Camera-type eye (tissue), 1 donor: Measurements from ENCODE around the gene ALOX5. TPM values are rescaled to one million over a fixed set of nuclear protein-coding genes. Genes with fewer than 3 reads are reported as not detected.

Experiments used
- total RNA-seq: library from RNA; depleted of rRNA; stranded (reverse); fragments of >200 nt; gene quantifications from one replicate; pipeline ENCODE4 v1.2.3, GENCODE V29; 2014

The ALOX5 gene
- 8.1 TPM for total RNA-seq

DNA sequence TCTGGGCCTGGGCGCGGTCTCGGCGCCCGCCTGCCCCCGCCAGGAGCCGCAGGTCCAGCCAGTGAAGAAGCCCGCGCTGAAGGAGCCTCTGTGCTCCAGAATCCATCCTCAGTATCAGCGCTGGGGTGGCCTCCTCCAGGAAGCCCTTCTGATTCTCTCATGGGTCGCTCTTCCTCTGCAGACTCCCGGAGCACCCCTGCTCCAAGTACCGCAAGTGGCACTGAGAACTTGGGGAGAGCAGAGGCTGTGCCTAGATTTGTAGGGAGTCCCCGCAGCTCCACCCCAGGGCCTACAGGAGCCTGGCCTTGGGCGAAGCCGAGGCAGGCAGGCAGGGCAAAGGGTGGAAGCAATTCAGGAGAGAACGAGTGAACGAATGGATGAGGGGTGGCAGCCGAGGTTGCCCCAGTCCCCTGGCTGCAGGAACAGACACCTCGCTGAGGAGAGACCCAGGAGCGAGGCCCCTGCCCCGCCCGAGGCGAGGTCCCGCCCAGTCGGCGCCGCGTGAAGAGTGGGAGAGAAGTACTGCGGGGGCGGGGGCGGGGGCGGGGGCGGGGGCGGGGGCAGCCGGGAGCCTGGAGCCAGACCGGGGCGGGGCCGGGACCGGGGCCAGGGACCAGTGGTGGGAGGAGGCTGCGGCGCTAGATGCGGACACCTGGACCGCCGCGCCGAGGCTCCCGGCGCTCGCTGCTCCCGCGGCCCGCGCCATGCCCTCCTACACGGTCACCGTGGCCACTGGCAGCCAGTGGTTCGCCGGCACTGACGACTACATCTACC lies at the start of gene ALOX5:
Gene ALOX5, plus strand, starts transcription at position 641 of the 774 bp plus-strand sequence. Its CDS starts 64 bp downstream, at position 705.

Other genes with a start within 250 kb of the ALOX5 start
- gene OR13A1, start 58.6 kb upstream of the ALOX5 start, total RNA-seq, result not detected